Measurements from ENCODE around the gene MYBPC1. TPM values are rescaled to one million over a fixed set of nuclear protein-coding genes. Genes with fewer than 3 reads are reported as not detected.

The MYBPC1 gene
- total and polyA plus RNA-seq, 3 experiments from 2014 or later = not detected

Other genes starting within 250 kb of the MYBPC1 start
- gene ARL1, start 187.2 kb upstream of the MYBPC1 start, total RNA-seq = 10 to 100 TPM; 71.1 to 74.4 TPM
- gene ARL1, start 187.2 kb upstream of the MYBPC1 start, polyA plus RNA-seq = 41.7 TPM
- gene SPIC, start 119.6 kb upstream of the MYBPC1 start, total RNA-seq = not detected
- gene SPIC, start 119.6 kb upstream of the MYBPC1 start, polyA plus RNA-seq = not detected
- gene CHPT1, start 102.7 kb downstream of the MYBPC1 start, total RNA-seq = 10 to 100 TPM; 29.1 to 29.2 TPM
- gene CHPT1, start 102.7 kb downstream of the MYBPC1 start, polyA plus RNA-seq = 43.2 TPM
- under 1 TPM; 0.22 to 0.27 TPM for gene SYCP3, start 144.5 kb downstream of the MYBPC1 start, total RNA-seq
- gene SYCP3, start 144.5 kb downstream of the MYBPC1 start, polyA plus RNA-seq = 0.14 TPM
- 10 to 100 TPM; 62.1 to 64.7 TPM for gene GNPTAB, start 236.0 kb downstream of the MYBPC1 start, total RNA-seq
- gene GNPTAB, start 236.0 kb downstream of the MYBPC1 start, polyA plus RNA-seq = 49.7 TPM